ENCODE data around the gene KCTD16. TPM values are rescaled to one million over a fixed set of nuclear protein-coding genes. Genes with fewer than 3 reads are reported as not detected.

The KCTD16 gene
- total RNA-seq, 1 experiment from 2014 or later = 0.64 TPM

DNA sequence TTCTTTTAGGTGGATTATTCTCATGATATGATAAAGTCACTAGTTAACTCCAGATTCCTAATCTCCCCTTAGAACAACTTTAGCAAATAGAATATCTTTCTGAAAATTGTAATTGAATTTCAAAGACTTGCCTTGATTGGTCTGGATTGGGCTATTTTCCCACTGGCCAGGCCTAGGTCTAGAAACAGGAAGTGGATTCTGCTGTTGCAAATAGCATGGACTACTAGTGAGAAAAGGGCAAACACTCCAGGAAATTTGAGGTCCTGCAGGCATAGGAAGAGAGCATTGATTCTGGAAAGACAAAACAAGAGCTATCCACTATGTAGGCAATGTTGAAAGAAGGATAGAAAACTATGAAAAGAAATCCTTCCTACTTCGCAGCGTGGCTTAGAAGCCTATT, 113.4 kb downstream of the KCTD16 start:
- no peak overlapping the region for H2AFZ ChIP-seq (ENCODE audit: low read depth, low read length, poor library complexity, severe bottlenecking)
- H3K4me2 ChIP-seq (ENCODE audit: low read length) = no peak overlapping the region
- H3K4me3 ChIP-seq (replicated peaks in 1 of 2; ENCODE audit: low read depth in 1 of 2, low read length in 2 of 2) = no peak overlapping the region
- intact Hi-C loops (cut with micrococcal nuclease) = no loop called here
- no peak overlapping the region for H3K27ac ChIP-seq (ENCODE audit: low read depth, low read length)
- CTCF ChIA-PET = no interaction called here
- no peak for TF ChIP-seq TCF7L2 (IDR thresholded peaks at IDR 0.05; ENCODE audit: borderline replicate concordance, extremely low read depth, insufficient read depth, insufficient read length)
- POLR2A ChIA-PET = no interaction called here
- ATAC-seq = no peak
- no TSS peak for BruUV-seq (replicated peaks)
- H3K27me3 ChIP-seq (ENCODE audit: insufficient read depth, low read length) = peaks cover 14% of the 10 kb centered on the region; the same call in 1 of the 2 replicates
- no peaks in the 10 kb centered on the region for H4K20me1 ChIP-seq (ENCODE audit: insufficient read depth)
- RAD21 ChIA-PET (ENCODE audit: low non-redundant PET in 1 of 2, low total read pairs in 2 of 2, uncharacterized antibody in 2 of 2, unreplicated experiment in 2 of 2) = no interaction called here
- H3K4me1 ChIP-seq (ENCODE audit: control insufficient read depth in 1 of 2, insufficient read depth in 2 of 2, low read length in 2 of 2) = no peaks in the 10 kb centered on the region
- H3K9me2 ChIP-seq (ENCODE audit: insufficient read depth) = no peaks in the 10 kb centered on the region
- no peaks in the 10 kb centered on the region for H3K9me3 ChIP-seq (ENCODE audit: control insufficient read depth in 1 of 2, insufficient read depth in 1 of 2, low read depth in 1 of 2, low read length in 2 of 2)
- H3K9ac ChIP-seq (ENCODE audit: low read length) = no peak overlapping the region
- DNase-seq (ENCODE audit: low read depth, low spot score) = no peak
- H3K36me3 ChIP-seq (ENCODE audit: control insufficient read depth in 1 of 2, insufficient read depth in 2 of 2, low read length in 2 of 2) = no peaks in the 10 kb centered on the region
- no peaks in the 10 kb centered on the region for H3K79me2 ChIP-seq (ENCODE audit: insufficient read depth, low read length)

DNA sequence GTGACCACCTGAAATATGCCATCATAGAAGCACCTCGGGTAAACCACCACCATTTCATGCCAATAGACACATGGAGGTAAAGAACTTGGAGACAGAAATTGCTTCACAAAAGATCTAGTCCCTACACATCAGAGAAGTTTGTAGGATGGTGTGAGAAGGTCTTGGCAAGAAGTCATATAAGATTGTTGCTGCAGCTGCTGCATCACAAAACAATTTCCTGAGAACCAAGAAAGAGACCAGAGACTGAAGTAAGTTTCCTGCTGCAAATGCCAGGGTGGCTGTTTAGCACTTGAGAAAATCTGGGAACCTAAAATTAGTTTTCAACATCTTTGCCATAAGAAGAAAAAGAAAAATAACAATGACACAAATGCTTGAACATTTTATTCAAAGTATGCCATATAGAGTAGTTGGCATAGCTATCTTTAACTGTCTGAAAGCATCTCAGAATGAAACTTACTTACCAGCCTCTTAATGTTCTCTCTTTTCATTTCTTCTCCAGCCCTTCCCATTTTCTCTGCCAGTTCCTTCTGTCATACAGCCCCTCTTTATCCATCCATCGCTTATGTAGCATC, 114.3 kb downstream of the KCTD16 start:
- peaks cover 14% of the 10 kb centered on the region for H3K27me3 ChIP-seq (ENCODE audit: insufficient read depth, low read length)
- no peaks in the 10 kb centered on the region for H3K9me3 ChIP-seq (ENCODE audit: control insufficient read depth in 1 of 2, insufficient read depth in 1 of 2, low read depth in 1 of 2, low read length in 2 of 2)
- DNase-seq (ENCODE audit: low read depth, low spot score) (no peak), ATAC-seq (no peak)
- no peak overlapping the region for H2AFZ ChIP-seq (ENCODE audit: low read depth, low read length, poor library complexity, severe bottlenecking)
- no peaks in the 10 kb centered on the region for H3K79me2 ChIP-seq (ENCODE audit: insufficient read depth, low read length)
- H3K9ac ChIP-seq (ENCODE audit: low read length) = no peak overlapping the region
- no peaks in the 10 kb centered on the region for H3K9me2 ChIP-seq (ENCODE audit: insufficient read depth)
- H3K4me2 ChIP-seq (ENCODE audit: low read length) = no peak overlapping the region
- H3K4me3 ChIP-seq (replicated peaks in 1 of 2; ENCODE audit: low read depth in 1 of 2, low read length in 2 of 2) = no peak overlapping the region
- ChIA-PET RAD21 (ENCODE audit: low non-redundant PET in 1 of 2, low total read pairs in 2 of 2, uncharacterized antibody in 2 of 2, unreplicated experiment in 2 of 2) (no interaction called here), CTCF (no interaction called here), POLR2A (no interaction called here)
- TF ChIP-seq ZNF274 (IDR thresholded peaks at IDR 0.05; ENCODE audit: low read depth, low read length) (no peak), POLR2AphosphoS5 (IDR thresholded peaks at IDR 0.05; ENCODE audit: low read depth, low read length) (no peak), SIN3A (IDR thresholded peaks at IDR 0.05; ENCODE audit: low read depth) (no peak), FOSL1 (IDR thresholded peaks at IDR 0.05; ENCODE audit: low read depth) (no peak), EZH2phosphoT487 (IDR thresholded peaks at IDR 0.05; ENCODE audit: borderline replicate concordance) (no peak)
- TF ChIP-seq, protein P1, sequence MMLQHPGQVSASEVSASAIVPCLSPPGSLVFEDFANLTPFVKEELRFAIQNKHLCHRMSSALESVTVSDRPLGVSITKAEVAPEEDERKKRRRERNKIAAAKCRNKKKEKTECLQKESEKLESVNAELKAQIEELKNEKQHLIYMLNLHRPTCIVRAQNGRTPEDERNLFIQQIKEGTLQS (IDR thresholded peaks at IDR 0.05) = no peak
- TF ChIP-seq, protein P2, sequence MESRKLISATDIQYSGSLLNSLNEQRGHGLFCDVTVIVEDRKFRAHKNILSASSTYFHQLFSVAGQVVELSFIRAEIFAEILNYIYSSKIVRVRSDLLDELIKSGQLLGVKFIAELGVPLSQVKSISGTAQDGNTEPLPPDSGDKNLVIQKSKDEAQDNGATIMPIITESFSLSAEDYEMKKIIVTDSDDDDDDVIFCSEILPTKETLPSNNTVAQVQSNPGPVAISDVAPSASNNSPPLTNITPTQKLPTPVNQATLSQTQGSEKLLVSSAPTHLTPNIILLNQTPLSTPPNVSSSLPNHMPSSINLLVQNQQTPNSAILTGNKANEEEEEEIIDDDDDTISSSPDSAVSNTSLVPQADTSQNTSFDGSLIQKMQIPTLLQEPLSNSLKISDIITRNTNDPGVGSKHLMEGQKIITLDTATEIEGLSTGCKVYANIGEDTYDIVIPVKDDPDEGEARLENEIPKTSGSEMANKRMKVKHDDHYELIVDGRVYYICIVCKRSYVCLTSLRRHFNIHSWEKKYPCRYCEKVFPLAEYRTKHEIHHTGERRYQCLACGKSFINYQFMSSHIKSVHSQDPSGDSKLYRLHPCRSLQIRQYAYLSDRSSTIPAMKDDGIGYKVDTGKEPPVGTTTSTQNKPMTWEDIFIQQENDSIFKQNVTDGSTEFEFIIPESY (IDR thresholded peaks at IDR 0.05; ENCODE audit: extremely low read depth, insufficient replicate concordance, low read length) = no peak
- TF ChIP-seq, protein P3, sequence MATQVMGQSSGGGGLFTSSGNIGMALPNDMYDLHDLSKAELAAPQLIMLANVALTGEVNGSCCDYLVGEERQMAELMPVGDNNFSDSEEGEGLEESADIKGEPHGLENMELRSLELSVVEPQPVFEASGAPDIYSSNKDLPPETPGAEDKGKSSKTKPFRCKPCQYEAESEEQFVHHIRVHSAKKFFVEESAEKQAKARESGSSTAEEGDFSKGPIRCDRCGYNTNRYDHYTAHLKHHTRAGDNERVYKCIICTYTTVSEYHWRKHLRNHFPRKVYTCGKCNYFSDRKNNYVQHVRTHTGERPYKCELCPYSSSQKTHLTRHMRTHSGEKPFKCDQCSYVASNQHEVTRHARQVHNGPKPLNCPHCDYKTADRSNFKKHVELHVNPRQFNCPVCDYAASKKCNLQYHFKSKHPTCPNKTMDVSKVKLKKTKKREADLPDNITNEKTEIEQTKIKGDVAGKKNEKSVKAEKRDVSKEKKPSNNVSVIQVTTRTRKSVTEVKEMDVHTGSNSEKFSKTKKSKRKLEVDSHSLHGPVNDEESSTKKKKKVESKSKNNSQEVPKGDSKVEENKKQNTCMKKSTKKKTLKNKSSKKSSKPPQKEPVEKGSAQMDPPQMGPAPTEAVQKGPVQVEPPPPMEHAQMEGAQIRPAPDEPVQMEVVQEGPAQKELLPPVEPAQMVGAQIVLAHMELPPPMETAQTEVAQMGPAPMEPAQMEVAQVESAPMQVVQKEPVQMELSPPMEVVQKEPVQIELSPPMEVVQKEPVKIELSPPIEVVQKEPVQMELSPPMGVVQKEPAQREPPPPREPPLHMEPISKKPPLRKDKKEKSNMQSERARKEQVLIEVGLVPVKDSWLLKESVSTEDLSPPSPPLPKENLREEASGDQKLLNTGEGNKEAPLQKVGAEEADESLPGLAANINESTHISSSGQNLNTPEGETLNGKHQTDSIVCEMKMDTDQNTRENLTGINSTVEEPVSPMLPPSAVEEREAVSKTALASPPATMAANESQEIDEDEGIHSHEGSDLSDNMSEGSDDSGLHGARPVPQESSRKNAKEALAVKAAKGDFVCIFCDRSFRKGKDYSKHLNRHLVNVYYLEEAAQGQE (IDR thresholded peaks at IDR 0.05; ENCODE audit: low read depth) = no peak
- no TSS peak for BruUV-seq (replicated peaks)
- no peaks in the 10 kb centered on the region for H3K4me1 ChIP-seq (ENCODE audit: control insufficient read depth in 1 of 2, insufficient read depth in 2 of 2, low read length in 2 of 2)
- no peaks in the 10 kb centered on the region for H4K20me1 ChIP-seq (ENCODE audit: insufficient read depth)
- intact Hi-C loops (cut with micrococcal nuclease) = no loop called here
- no peak overlapping the region for H3K27ac ChIP-seq (ENCODE audit: low read depth, low read length)
- no peaks in the 10 kb centered on the region for H3K36me3 ChIP-seq (ENCODE audit: control insufficient read depth in 1 of 2, insufficient read depth in 2 of 2, low read length in 2 of 2)

Data from HCT116 (cell line).